Calu3 (cell line): ENCODE data around the gene MRNIP. TPM values are rescaled to one million over a fixed set of nuclear protein-coding genes. Genes with fewer than 3 reads are reported as not detected.

ENCODE experiments used
- BruUV-seq: library from RNA; stranded (reverse); fragments of 400-500 nt; replicated peaks from 2 replicates; lab custom pipeline; 2021; lab: Mats Ljungman, UMichigan
- CTCF ChIA-PET: fragments of 300-600 bp; sonication (Branson Sonifier 250); formaldehyde crosslinking; loops from one replicate; lab custom pipeline; 2022; ENCODE audit warnings: antibody characterized with exemption; lab: Charles Lee
- DNase-seq: peaks from one replicate; pipeline ENCODE4 v3.0.0; 2022
- H3K27ac Mint-ChIP-seq: one replicate; pipeline ENCODE4 v1.8.0; 2022; ENCODE audit warnings: mixed read lengths; ENCODE audit not compliant: unreplicated experiment
- H3K27me3 Mint-ChIP-seq: one replicate; pipeline ENCODE4 v1.8.0; 2022; ENCODE audit warnings: mixed read lengths; ENCODE audit not compliant: unreplicated experiment
- H3K36me3 Mint-ChIP-seq: one replicate; pipeline ENCODE4 v1.8.0; 2022; ENCODE audit warnings: mild to moderate bottlenecking, moderate library complexity, mixed read lengths; ENCODE audit not compliant: insufficient read depth, unreplicated experiment
- H3K4me1 Mint-ChIP-seq: one replicate; pipeline ENCODE4 v1.8.0; 2022; ENCODE audit warnings: mild to moderate bottlenecking, low read depth, mixed read lengths; ENCODE audit not compliant: unreplicated experiment
- H3K4me3 Mint-ChIP-seq: one replicate; pipeline ENCODE4 v1.8.0; 2022; ENCODE audit warnings: mild to moderate bottlenecking, low read depth, moderate library complexity, mixed read lengths; ENCODE audit not compliant: unreplicated experiment
- H3K9me3 Mint-ChIP-seq: one replicate; pipeline ENCODE4 v1.8.0; 2022; ENCODE audit warnings: low read depth, mixed read lengths; ENCODE audit not compliant: unreplicated experiment
- intact Hi-C: fragments of 100-400 bp; cut with micrococcal nuclease; formaldehyde crosslinking; loops from one replicate; pipeline ENCODE4 v1.10.0; 2022; ENCODE audit not compliant: unreplicated experiment
- total RNA-seq: library from RNA; stranded (reverse); gene quantifications from 2 replicates; pipeline ENCODE4 v1.2.3, GENCODE V29; 2022
- TF ChIP-seq, protein P1 (sequence below): fragments of 200-600 bp; IDR thresholded peaks from one replicate; pipeline ENCODE4 v1.8.0; 2022; ENCODE audit warnings: antibody characterized with exemption; ENCODE audit not compliant: unreplicated experiment

The MRNIP gene
- total RNA-seq, 1 experiment from 2014 or later = 47.1 TPM

DNA sequence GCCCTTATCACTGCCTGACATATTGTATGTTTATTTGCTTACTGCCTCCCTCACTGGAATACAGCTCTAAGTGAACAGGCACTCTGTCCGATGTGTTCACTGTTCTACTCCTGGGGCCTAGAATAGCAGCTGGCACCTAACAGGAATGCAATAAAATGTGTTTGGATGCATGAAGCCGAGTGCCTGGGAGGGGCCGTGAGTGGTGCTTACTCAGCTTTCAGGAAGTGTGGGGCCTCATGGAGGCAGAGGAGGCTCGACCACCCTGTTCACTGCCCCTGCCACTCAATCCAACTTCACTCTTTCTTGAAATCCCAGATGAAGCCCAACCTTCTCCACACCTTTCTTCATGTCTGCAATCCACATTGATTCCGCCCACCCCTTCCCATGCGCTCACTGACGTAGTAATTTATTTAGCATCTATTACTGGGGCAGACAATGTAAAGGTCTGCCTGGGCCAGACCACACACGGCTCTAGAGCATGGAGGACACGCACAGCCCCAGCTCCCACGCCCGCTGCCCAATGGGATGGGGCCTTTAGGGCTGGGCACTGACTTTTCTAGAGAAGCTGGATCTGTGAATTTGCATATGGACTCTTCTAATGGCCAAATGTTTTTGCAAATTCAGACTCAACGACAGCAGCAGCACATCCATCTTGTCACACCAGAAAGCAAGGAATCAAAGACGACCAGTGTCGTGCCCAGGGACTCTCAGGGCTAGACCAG lies 27.7 kb upstream of the MRNIP start:
- BruUV-seq = no TSS peak
- H3K27me3 Mint-ChIP-seq = no peaks in the 10 kb centered on the region
- H3K36me3 Mint-ChIP-seq = peaks cover 75% of the 10 kb centered on the region
- intact Hi-C loops = no loop called here
- H3K9me3 Mint-ChIP-seq = peaks cover 14% of the 10 kb centered on the region
- no peak overlapping the region for H3K4me3 Mint-ChIP-seq
- DNase-seq = no peak
- no peak overlapping the region for H3K27ac Mint-ChIP-seq
- TF ChIP-seq, protein P1, sequence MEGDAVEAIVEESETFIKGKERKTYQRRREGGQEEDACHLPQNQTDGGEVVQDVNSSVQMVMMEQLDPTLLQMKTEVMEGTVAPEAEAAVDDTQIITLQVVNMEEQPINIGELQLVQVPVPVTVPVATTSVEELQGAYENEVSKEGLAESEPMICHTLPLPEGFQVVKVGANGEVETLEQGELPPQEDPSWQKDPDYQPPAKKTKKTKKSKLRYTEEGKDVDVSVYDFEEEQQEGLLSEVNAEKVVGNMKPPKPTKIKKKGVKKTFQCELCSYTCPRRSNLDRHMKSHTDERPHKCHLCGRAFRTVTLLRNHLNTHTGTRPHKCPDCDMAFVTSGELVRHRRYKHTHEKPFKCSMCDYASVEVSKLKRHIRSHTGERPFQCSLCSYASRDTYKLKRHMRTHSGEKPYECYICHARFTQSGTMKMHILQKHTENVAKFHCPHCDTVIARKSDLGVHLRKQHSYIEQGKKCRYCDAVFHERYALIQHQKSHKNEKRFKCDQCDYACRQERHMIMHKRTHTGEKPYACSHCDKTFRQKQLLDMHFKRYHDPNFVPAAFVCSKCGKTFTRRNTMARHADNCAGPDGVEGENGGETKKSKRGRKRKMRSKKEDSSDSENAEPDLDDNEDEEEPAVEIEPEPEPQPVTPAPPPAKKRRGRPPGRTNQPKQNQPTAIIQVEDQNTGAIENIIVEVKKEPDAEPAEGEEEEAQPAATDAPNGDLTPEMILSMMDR = no peak
- no peaks in the 10 kb centered on the region for H3K4me1 Mint-ChIP-seq
- CTCF ChIA-PET = no interaction called here

GRCh38 chr5:179885491-179886090 lies 27.0 kb upstream of the MRNIP start:
- no peaks in the 10 kb centered on the region for H3K27me3 Mint-ChIP-seq
- BruUV-seq = no TSS peak
- CTCF ChIA-PET = no interaction called here

DNA sequence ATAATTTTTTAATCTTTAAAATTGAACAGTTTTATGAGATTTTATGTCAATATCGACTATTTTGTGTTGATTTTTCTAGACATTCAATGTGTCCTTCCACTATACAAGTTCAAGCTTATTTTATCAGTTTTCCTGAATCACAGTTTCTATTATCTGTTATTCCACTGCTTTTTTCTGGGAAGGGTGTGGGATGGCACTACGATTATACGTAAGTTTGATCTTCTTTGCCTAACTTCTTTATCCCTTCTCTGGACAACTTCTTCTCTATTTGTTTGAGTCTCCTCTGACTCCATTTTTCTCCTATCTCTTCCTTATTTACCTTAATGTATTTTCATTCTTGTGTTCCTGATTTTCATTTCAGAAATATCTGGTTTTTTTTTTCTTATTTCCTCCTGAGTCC lies 24.5 kb upstream of the MRNIP start:
- CTCF ChIA-PET = interaction anchor here (0.6 kb wide), 1 partner anchor 203 kb away, joined by 3 read pairs; no protein-coding TSS in a partner anchor
- H3K27me3 Mint-ChIP-seq = no peaks in the 10 kb centered on the region
- no peak overlapping the region for H3K27ac Mint-ChIP-seq
- intact Hi-C loops = no loop called here
- DNase-seq = no peak
- TF ChIP-seq, protein P1 = no peak
- H3K36me3 Mint-ChIP-seq = peaks cover 70% of the 10 kb centered on the region
- H3K4me1 Mint-ChIP-seq = no peaks in the 10 kb centered on the region
- no peak overlapping the region for H3K4me3 Mint-ChIP-seq
- BruUV-seq = no TSS peak
- peaks cover 14% of the 10 kb centered on the region for H3K9me3 Mint-ChIP-seq

More at GRCh38 chr5:179885491-179886090, 27.0 kb upstream of the MRNIP start:
- intact Hi-C loops = no loop called here
- Mint-ChIP-seq H3K27ac (no peak overlapping the region), H3K9me3 (peaks cover 14% of the 10 kb centered on the region), H3K36me3 (peaks cover 77% of the 10 kb centered on the region), H3K4me3 (no peak overlapping the region), H3K4me1 (no peaks in the 10 kb centered on the region)
- DNase-seq = no peak
- TF ChIP-seq, protein P1 = no peak

DNA sequence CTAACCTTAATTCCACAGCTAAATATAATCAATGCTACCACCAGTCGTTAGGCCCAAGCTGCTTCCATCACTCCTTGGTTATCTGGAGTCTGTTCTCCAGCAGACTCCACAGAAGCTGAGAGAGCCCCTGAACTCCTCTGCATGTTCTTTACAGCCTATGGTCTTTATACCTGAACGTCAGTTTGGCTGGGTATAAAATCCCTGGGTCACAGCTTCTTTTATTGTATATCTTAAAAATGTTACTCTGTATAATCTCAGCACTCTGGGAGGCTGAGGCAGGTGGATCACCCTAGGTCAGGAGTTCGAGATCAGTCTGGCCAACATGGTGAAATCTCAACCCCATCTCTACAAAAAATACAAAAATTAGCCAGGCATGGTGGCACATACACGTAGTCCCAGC lies 23.7 kb upstream of the MRNIP start:
- Mint-ChIP-seq H3K27ac (no peak overlapping the region), H3K9me3 (peaks cover 14% of the 10 kb centered on the region), H3K4me3 (no peak overlapping the region), H3K36me3 (peaks cover 64% of the 10 kb centered on the region), H3K27me3 (no peaks in the 10 kb centered on the region), H3K4me1 (no peaks in the 10 kb centered on the region)
- no peak for DNase-seq
- intact Hi-C loops = no loop called here
- no TSS peak for BruUV-seq
- CTCF ChIA-PET = no interaction called here
- TF ChIP-seq, protein P1 = no peak
